ENCODE measurements around the gene GNA15. TPM values are rescaled to one million over a fixed set of nuclear protein-coding genes. Genes with fewer than 3 reads are reported as not detected.

Gene GNA15
- total RNA-seq, 1 donor from 2014 or later = 134 TPM

DNA sequence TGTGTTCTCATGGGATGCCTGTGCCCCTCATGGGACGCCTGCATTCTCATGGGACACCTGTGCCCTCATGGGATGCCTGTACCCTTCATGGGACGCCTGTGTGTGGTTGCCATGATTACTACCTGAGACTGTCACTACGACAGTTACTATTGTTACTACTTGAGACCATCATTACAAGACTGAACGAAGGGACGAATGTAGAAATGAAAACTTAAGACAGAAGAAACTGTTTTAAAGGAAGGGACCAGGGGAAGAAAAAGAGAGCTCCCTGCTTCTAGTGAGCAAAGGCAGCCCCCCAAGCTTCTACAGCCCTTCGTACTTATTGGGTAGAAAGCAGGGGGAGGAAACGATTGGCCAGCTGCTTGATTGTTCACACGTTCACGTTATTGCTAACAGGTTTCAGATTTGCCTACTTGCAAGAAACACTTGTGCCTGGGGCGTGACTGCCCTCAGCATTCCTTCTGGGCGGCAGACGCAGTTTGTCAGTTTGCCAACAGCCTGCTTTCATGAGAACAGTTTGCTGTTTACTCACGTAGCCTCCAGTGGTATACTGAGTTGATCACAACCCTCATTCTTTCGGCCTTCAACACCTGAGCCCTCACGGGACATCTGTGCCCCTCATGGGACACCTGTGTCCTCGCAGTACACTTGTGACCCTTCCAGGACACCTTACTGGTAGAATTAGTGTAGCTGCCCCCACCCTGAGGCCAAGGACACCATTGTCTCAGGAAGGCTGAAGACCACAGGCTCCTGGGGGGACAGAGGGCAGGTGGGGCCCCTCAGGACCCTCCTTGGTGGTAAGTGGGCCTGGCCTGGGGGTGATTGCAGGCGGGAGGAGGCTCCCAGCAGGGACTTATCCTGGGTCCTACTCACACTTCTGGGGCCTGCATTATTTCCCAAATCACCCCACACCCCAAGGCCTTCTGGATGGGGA is 40.2 kb downstream of the GNA15 start:
- Mint-ChIP-seq H3K9me3 (no peaks in the 10 kb centered on the region), H3K4me1 (peaks cover 29% of the 10 kb centered on the region), H3K27me3 (no peaks in the 10 kb centered on the region), H3K27ac (peak overlapping the region; percentile 92), H3K4me3 (peak overlapping the region; percentile 90), H3K36me3 (ENCODE audit: low read depth) (peaks cover 30% of the 10 kb centered on the region)
- intact Hi-C loops (cut with micrococcal nuclease) = no loop called here
- peak; percentile 69 for DNase-seq

DNA sequence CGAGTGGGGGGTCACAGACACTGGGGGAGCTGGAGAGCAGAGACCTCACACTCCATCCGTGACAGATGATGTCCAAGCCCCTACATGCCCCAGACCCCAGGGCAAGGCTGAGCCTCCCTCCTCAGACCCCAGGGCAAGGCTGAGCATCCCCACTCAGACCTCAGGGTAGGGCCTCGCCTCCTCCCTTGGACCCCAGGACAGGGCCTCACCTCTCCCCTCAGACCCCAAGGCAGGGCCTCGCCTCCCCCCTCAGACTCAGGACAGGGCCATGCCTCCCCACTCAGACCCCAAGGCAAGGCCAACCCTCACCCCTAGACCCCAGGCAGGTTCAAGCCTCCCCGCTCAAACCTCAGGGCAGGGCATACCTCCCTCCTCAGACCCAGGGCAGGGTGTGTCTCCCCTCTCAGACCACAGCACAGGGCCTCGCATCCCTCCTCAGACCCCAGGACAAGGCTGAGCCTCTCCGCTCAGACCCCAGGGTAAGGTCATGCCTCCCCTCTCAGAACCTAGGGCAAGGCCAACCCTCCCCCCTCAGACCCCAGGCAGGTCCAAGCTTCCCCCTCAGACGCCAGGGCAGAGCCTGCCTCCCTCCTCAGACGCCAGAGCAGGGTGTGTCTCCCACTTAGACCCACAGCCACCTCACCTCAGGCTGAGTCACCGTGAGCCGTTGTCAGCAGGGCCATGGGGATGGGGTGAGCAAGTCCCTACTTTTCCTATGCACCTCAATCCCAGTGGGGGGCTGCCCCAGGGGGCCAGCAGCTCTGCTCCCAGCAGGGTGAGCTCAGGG is 41.1 kb downstream of the GNA15 start:
- H3K36me3 Mint-ChIP-seq (ENCODE audit: low read depth) = peaks cover 31% of the 10 kb centered on the region
- H3K9me3 Mint-ChIP-seq = no peaks in the 10 kb centered on the region
- H3K27ac Mint-ChIP-seq = peak overlapping the region; percentile 92
- intact Hi-C loops (cut with micrococcal nuclease) = no loop called here
- DNase-seq = peak; percentile 89
- H3K27me3 Mint-ChIP-seq = no peaks in the 10 kb centered on the region
- H3K4me1 Mint-ChIP-seq = peaks cover 24% of the 10 kb centered on the region
- peak overlapping the region; percentile 90 for H3K4me3 Mint-ChIP-seq

DNA sequence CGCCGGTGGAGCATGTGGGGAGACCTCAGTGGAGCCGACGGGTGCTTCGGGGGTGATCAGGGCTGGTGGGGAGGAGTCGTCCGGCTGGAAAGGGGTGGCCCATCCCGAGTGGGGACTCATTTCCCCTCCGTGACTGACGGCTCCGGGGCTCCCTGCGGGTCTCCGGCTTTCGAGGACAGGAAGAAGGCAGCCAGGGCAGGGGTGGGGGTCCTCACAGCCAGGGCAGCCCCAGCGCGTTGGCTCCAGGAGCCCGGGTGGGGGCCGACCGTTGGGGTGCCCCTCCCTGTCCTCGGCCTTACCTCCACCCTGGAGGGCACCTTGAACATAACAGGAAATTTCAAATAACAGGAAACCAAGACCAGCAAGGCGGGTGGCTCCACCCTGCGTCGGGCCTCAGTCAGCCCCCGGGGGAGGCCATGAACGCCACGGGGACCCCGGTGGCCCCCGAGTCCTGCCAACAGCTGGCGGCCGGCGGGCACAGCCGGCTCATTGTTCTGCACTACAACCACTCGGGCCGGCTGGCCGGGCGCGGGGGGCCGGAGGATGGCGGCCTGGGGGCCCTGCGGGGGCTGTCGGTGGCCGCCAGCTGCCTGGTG is 42.6 kb downstream of the GNA15 start, which contains the start of gene S1PR4:
TSS of gene S1PR4 (plus strand) at position 393 of the 596 bp plus-strand sequence. CDS start at position 417, 24 bp downstream.
- H3K9me3 Mint-ChIP-seq = no peaks in the 10 kb centered on the region
- peak within 1 kb of the TSS; percentile 100 for H3K4me3 Mint-ChIP-seq
- H3K36me3 Mint-ChIP-seq (ENCODE audit: low read depth) = peaks cover 36% of the 10 kb centered on the region
- peaks cover 26% of the 10 kb centered on the region for H3K4me1 Mint-ChIP-seq
- DNase-seq = peak; percentile 91
- no peaks in the 10 kb centered on the region for H3K27me3 Mint-ChIP-seq
- intact Hi-C loops (cut with micrococcal nuclease) = loop anchor here (2.0 kb wide), 2 partner anchors 24 to 142 kb away; no protein-coding TSS in a partner anchor
- peak within 1 kb of the TSS; percentile 97 for H3K27ac Mint-ChIP-seq

DNA sequence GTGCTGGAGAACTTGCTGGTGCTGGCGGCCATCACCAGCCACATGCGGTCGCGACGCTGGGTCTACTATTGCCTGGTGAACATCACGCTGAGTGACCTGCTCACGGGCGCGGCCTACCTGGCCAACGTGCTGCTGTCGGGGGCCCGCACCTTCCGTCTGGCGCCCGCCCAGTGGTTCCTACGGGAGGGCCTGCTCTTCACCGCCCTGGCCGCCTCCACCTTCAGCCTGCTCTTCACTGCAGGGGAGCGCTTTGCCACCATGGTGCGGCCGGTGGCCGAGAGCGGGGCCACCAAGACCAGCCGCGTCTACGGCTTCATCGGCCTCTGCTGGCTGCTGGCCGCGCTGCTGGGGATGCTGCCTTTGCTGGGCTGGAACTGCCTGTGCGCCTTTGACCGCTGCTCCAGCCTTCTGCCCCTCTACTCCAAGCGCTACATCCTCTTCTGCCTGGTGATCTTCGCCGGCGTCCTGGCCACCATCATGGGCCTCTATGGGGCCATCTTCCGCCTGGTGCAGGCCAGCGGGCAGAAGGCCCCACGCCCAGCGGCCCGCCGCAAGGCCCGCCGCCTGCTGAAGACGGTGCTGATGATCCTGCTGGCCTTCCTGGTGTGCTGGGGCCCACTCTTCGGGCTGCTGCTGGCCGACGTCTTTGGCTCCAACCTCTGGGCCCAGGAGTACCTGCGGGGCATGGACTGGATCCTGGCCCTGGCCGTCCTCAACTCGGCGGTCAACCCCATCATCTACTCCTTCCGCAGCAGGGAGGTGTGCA is 43.3 kb downstream of the GNA15 start:
- Mint-ChIP-seq H3K36me3 (ENCODE audit: low read depth) (peaks cover 41% of the 10 kb centered on the region), H3K9me3 (no peaks in the 10 kb centered on the region)
- no peak for DNase-seq

DNA sequence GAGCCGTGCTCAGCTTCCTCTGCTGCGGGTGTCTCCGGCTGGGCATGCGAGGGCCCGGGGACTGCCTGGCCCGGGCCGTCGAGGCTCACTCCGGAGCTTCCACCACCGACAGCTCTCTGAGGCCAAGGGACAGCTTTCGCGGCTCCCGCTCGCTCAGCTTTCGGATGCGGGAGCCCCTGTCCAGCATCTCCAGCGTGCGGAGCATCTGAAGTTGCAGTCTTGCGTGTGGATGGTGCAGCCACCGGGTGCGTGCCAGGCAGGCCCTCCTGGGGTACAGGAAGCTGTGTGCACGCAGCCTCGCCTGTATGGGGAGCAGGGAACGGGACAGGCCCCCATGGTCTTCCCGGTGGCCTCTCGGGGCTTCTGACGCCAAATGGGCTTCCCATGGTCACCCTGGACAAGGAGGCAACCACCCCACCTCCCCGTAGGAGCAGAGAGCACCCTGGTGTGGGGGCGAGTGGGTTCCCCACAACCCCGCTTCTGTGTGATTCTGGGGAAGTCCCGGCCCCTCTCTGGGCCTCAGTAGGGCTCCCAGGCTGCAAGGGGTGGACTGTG is 44.0 kb downstream of the GNA15 start:
- Mint-ChIP-seq H3K36me3 (ENCODE audit: low read depth) (peaks cover 46% of the 10 kb centered on the region), H3K27ac (peak overlapping the region; percentile 97), H3K9me3 (no peaks in the 10 kb centered on the region), H3K4me1 (peaks cover 39% of the 10 kb centered on the region), H3K4me3 (peak overlapping the region; percentile 100), H3K27me3 (no peaks in the 10 kb centered on the region)
- DNase-seq = peak; percentile 79
- intact Hi-C loops (cut with micrococcal nuclease) = loop anchor here (1.0 to 10.0 kb wide), 5 partner anchors 25 to 255 kb away; no protein-coding TSS in a partner anchor

More for the DNA sequence above, 43.3 kb downstream of the GNA15 start:
- Mint-ChIP-seq H3K4me3 (peak overlapping the region; percentile 100), H3K27ac (peak overlapping the region; percentile 97), H3K4me1 (peaks cover 32% of the 10 kb centered on the region), H3K27me3 (no peaks in the 10 kb centered on the region)
- intact Hi-C loops (cut with micrococcal nuclease) = loop anchor here (2.0 kb wide), 2 partner anchors 24 to 142 kb away; no protein-coding TSS in a partner anchor

DNA sequence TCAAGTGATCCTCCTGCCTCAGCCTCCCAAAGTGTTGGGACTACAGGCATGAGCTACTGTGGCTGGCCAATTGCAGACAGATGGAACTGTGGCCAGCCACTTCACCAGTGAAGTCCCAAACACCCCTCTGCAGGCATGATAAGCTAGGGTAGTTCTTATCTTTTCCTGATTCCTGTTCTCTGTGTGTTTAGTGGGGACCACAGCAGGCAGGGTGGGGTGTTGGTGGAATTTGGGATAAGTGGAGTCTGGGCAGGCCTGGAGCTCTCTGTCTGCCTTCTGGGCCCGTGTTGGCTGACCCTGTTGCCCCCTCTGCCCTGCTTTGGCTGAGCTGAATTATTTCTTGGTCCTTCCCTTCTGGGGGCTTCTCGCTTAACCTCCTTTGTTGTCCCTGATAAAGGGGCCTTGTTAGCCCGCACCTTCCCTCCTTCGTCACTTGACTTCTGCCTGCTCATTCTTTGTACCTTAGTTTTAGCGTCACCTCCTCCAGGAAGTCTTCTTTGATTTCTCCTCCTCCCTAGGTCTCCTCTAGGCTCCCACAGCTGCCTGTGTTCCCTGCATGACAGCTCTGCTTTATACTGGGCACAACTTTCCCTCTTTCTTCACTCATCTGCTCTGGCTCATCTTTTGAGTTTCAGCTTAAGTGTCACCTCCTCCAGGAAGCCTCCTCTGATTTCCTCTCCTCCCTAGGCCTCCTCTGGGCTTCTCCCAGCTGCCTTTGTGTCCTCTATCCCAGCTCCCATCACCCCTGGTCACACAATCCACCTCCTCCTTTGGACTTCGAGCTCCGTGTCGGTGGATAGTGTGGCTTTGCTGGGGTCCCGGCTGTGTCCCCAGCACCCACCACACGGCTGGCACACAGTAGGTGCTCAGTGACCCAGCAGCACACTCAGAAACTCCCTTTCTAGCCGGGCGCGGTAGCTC is 48.1 kb downstream of the GNA15 start:
- intact Hi-C loops (cut with micrococcal nuclease) = loop anchor here (10.0 kb wide), 2 partner anchors 229 to 251 kb away; no protein-coding TSS in a partner anchor
- Mint-ChIP-seq H3K27me3 (no peaks in the 10 kb centered on the region), H3K4me1 (peaks cover 46% of the 10 kb centered on the region), H3K36me3 (ENCODE audit: low read depth) (peaks cover 54% of the 10 kb centered on the region), H3K4me3 (peak overlapping the region; percentile 96), H3K27ac (peak overlapping the region; percentile 72), H3K9me3 (no peaks in the 10 kb centered on the region)
- peak; percentile 67 for DNase-seq

DNA sequence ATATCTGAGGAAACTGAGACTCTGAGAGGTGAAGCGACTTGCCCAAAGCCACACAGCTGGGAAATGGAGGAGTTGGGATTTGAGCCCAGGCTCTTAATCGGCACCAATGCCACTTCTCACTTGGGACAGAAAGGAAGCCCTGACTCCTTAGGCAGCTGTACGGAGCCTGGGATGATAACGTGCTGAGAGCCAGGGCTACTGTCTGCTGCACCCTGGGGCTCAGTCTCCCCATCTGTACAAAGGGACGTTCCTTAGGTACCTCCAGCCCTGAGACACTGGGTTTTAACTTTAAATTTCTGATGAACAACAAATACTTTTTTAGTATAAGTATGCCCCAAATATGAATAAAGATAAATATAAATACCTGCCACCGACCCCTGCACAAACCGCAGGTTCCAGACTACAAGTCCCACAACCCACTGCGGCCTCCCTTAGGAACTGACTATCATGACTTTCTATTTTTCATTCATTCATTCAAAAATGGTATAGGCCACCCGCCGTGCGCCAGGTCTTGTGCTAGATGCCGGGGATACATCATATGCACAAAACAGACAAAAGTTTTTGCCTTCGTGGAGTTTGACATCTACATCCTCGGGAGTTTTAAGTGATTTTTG is 49.1 kb downstream of the GNA15 start:
- intact Hi-C loops (cut with micrococcal nuclease) = loop anchor here (1.0 to 10.0 kb wide), 4 partner anchors 123 to 250 kb away; partner anchors contain the start of gene TLE5
- H3K4me1 Mint-ChIP-seq = peaks cover 46% of the 10 kb centered on the region
- peak overlapping the region; percentile 96 for H3K4me3 Mint-ChIP-seq
- H3K27me3 Mint-ChIP-seq = no peaks in the 10 kb centered on the region
- no peaks in the 10 kb centered on the region for H3K9me3 Mint-ChIP-seq
- peaks cover 50% of the 10 kb centered on the region for H3K36me3 Mint-ChIP-seq (ENCODE audit: low read depth)
- H3K27ac Mint-ChIP-seq = peak overlapping the region; percentile 91
- DNase-seq = no peak

DNA sequence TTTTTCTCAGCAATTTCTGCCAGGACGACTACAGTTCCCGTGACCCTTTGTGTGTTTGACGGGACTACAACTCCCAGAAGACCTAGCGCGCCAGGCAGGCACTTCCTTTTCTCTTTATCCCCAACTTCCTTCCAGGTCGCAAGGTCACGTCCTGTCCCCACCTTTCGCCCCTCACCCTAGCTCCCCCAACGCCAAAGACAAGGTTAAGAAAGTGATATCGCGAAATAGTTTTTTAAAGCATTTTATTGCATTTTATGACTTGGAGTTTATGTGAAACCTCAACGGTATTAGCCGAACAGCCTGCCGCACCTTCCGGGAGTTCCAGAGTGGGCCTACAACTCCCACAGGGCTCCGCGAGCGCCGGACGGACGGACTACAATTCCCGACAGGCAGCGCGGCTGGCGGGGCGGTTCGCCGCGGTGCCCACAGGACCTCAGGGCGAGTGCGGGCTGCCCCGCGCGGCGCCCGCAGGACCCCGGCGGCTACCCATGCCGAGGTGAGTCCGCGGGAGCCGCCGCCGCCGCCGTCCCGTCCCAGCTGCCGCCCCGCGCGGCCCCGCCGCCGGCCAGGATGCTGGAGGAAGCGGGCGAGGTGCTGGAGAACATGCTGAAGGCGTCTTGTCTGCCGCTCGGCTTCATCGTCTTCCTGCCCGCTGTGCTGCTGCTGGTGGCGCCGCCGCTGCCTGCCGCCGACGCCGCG is 49.8 kb downstream of the GNA15 start, which contains the start of gene NCLN:
TSS of gene NCLN (plus strand) at position 470 of the 699 bp plus-strand sequence. CDS start at position 571, 101 bp downstream.
- H3K4me3 Mint-ChIP-seq = peak within 1 kb of the TSS; percentile 96
- H3K9me3 Mint-ChIP-seq = no peaks in the 10 kb centered on the region
- peaks cover 43% of the 10 kb centered on the region for H3K4me1 Mint-ChIP-seq
- H3K36me3 Mint-ChIP-seq (ENCODE audit: low read depth) = peaks cover 43% of the 10 kb centered on the region
- intact Hi-C loops (cut with micrococcal nuclease) = loop anchor here (1.0 to 10.0 kb wide), 4 partner anchors 123 to 249 kb away; partner anchors contain the start of gene TLE5
- H3K27me3 Mint-ChIP-seq = no peaks in the 10 kb centered on the region
- peak; percentile 98 for DNase-seq
- peak within 1 kb of the TSS; percentile 91 for H3K27ac Mint-ChIP-seq

DNA sequence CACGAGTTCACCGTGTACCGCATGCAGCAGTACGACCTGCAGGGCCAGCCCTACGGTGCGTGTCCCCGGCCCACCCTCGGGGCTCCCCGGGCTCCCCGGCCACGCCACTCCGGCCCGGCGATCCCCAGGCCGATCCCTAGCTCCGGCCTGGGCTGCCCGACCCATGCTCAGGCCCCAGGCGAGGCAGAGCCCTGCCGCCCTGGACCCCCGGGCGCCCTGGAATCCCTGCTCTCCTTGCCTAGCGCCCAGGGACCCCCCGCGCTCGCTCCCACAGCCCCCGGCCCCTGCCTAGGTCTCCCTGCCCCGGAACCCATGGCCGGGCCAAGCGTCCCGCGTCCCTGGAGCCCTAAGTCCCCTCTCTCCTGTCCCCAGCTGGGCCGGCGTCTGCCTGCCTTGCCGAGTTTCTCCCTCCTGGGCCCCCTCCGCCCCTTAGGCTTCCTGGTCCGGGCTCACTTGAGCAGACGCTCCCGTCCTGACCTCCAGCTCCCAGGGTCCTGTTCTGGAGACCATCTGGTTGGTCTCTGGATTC is 50.4 kb downstream of the GNA15 start:
- no peaks in the 10 kb centered on the region for H3K9me3 Mint-ChIP-seq
- intact Hi-C loops (cut with micrococcal nuclease) = loop anchor here (5.0 to 10.0 kb wide), 3 partner anchors 124 to 249 kb away; partner anchors contain the start of gene TLE5
- H3K4me1 Mint-ChIP-seq = peaks cover 42% of the 10 kb centered on the region
- peak overlapping the region; percentile 96 for H3K4me3 Mint-ChIP-seq
- H3K36me3 Mint-ChIP-seq (ENCODE audit: low read depth) = peaks cover 41% of the 10 kb centered on the region
- peak overlapping the region; percentile 90 for H3K27ac Mint-ChIP-seq
- DNase-seq = peak; percentile 76
- H3K27me3 Mint-ChIP-seq = no peaks in the 10 kb centered on the region

DNA sequence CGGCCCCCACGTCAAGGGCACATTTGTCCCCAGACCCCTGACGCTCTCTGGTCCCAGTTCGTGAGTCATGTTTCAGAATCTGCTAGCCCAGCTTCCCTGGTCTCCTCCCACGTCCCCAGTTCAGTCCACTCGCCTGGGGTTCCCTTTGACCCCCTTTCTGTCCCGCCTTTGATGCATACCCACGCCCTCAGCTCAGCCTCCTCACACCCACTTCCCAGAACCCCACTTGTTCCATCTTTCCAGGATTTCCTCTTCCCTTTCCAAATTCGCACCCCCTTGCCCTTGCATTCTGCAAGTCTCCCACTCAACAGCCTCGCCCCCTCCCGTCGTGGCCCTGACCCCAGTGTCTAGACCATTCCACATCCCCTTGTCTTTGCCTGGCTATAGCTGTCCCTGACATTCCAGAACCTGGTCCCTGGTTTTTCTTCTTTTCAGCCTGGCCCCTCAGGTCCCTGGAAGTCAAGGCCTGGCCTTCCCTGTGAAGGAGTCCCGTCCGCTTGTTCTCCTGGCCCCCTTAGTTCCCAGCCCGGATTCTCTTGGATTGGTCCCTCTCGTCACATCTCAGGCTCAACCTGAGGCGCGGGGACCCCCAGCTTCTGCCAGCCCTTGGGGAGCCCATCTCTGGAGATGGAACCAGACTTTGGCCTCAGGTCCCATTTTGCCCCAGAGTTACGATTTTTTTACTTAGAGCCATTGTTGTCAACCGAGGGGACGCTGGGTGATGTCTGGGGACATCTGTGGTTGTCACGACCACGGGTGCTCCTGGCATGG is 51.2 kb downstream of the GNA15 start:
- Mint-ChIP-seq H3K27ac (peak overlapping the region; percentile 90), H3K4me1 (peaks cover 41% of the 10 kb centered on the region), H3K36me3 (ENCODE audit: low read depth) (peaks cover 39% of the 10 kb centered on the region)

More for the DNA sequence above, 51.2 kb downstream of the GNA15 start:
- Mint-ChIP-seq H3K4me3 (peak overlapping the region; percentile 96), H3K27me3 (no peaks in the 10 kb centered on the region), H3K9me3 (no peaks in the 10 kb centered on the region)
- DNase-seq = peak; percentile 62
- intact Hi-C loops (cut with micrococcal nuclease) = loop anchor here (5.0 to 10.0 kb wide), 3 partner anchors 125 to 248 kb away; partner anchors contain the start of gene TLE5

Measured in activated CD4-positive, alpha-beta T cell treated with anti-CD3 and anti-CD28 coated beads, Interleukin-2, amount 10 ng/mL, durations not matched to agents 24 days and 14 days (primary cell).